Activated gamma-delta T cell treated with Interleukin-2 at 50 U/mL for 16 hours (primary cell): ENCODE results near the gene COL18A1.
"Not testable (repeated sequence)": the region's sequence is repeated elsewhere in the genome, so short reads cannot be mapped to it uniquely, and the experiment has no call there.

Source experiments
- DNase-seq: peaks from one replicate; pipeline ENCODE4 v3.0.0-alpha.2; 2020

COL18A1 gene

DNA sequence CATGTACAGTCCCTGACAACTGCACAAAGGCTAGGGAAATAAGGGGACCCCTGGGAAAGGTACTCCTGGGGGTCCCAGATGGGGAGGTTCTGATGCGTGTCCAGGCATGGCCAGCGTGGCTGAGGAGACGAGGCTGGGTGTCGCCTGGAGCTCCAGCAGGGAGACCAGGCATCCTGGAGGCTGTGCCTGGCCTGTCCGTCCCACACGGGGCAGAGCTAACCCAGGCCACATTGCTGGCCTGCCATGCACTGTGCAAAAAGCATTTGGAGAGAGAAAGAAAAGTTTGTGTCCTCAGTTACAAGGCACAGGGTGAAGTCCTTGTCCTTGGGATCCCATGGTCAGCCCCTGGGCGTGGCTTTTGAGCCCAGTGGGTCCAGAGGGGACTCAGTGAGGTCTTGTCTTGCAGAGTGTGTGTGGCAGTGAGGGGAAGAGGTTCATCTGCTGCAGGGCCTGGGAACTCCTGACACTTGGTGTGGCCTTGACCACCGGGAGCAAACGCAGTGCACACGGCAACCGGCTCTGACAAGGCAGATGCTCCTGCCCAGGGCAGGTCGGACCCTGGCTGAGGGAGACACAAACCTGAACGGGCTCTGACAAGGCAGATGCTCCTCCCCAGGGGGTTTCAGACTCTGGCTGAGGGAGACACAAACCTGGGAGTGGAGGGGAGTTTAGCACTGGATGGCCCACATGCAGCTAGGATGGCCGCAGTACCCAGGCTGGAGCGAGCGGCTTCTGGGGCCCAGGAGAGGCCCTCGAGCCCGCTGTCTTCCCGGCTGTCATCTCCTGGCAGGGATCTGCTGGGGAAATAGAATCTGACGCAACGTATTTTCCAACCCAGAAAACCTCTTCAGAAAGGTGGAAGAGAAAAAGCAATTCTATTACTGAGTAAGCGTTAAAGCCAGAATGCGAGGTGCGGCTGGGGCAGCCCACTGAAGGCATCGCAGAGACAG, 37.3 kb upstream of the COL18A1 start:
- no peak for DNase-seq

DNA sequence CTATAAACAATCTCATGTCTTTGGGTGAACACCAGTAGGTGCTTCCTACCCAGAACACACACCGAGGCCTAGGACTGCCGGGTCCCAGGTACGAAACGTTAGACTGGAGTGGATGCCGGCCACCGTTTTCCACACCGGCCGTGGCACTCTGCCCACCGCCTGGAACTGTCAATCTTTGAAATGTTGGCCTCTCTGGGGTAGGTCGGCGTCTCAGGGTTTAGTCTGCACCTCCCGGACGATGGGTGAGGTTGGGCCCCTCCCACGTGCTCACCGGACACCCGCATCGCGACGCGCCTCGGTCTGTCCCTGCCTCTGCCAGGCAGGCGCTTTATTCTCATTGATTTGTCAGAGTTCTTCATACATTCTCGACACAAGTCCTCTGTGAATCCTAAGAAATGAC, 35.9 kb upstream of the COL18A1 start:
- DNase-seq = not testable (repeated sequence)

DNA sequence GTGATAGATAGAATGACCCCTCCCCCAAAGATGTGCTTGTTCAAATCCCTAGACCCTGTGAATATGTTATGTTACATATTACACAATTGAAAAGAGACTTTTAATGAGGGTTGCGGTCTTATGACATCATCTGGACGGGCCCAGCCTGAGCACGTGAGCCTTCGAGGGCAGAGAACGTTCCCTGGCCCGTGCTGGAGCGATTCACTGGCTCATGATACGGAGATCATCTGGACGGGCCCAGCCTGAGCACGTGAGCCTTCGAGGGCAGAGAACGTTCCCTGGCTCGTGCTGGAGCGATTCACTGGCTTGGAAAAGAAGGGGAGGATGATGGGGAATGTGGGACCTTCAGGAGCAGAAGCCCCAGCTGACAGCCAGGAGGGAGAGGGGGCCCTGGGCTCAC, 34.4 kb upstream of the COL18A1 start:
- no peak for DNase-seq

DNA sequence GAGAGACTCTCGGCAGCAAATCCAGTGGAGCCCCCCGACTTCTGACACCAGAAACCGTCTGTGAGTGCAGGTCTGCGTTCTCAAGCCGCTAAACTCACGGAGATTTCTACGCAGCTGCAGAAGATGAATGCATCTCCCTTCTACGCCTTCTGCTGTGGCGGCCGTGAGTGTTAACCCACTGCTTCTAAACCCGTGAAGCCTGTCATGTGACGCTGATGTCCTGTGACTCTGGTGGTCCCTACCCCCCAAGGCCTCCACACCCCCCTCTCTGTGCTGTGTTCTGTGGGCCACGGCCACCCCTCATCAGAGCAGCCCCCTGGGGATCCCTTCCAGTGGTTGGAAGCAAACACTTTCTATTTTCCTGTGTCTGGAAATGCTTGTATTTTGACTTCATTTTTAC, 33.9 kb upstream of the COL18A1 start:
- DNase-seq = no peak

DNA sequence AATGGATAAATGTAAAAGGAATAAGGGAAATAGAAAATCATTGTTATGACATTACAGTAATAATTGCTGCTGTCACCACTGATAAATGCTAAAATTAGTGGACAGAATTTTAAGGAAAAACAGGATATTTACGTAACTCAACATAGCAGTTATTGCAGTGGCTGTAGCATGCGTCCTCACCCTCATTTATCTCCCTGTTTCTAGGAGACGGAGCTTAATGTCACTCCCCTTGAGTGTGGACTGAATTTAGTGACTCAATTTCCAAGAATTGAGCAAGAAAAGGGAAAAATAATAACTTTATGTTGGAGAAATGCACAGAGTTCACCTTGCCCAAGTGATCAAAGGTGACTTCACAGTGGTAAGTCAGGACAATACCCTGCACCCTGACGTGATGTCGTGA, 33.3 kb upstream of the COL18A1 start:
- no peak for DNase-seq

DNA sequence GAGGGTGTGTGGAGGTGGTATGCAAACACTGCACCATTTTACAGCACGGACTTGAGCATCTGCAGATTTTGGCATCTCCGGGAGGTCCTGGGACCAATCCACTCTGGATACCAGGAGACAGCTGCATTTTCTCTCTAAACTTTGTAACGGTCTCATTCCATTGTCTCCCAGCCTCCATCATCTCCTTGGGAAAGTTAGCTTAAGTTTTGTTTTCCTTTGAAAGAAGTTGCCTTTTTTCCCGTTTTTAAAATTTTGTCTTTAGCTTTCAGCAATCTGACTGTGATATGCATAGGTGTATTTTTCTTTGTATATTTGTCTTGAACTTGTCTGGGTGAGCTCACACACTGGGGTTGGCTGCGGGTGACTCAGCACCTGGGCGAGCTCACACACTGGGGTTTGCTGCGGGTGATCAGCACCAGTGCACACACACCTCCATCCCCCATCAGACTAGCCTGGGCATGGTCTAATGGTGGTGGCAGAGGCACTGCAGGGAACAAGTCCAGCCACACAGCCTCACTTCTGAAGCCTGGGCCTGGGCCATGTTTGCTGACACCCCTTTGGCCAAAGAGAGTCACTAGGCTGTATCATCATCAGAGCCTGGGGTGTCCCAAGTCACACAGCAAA, 32.1 kb upstream of the COL18A1 start:
- no peak for DNase-seq

DNA sequence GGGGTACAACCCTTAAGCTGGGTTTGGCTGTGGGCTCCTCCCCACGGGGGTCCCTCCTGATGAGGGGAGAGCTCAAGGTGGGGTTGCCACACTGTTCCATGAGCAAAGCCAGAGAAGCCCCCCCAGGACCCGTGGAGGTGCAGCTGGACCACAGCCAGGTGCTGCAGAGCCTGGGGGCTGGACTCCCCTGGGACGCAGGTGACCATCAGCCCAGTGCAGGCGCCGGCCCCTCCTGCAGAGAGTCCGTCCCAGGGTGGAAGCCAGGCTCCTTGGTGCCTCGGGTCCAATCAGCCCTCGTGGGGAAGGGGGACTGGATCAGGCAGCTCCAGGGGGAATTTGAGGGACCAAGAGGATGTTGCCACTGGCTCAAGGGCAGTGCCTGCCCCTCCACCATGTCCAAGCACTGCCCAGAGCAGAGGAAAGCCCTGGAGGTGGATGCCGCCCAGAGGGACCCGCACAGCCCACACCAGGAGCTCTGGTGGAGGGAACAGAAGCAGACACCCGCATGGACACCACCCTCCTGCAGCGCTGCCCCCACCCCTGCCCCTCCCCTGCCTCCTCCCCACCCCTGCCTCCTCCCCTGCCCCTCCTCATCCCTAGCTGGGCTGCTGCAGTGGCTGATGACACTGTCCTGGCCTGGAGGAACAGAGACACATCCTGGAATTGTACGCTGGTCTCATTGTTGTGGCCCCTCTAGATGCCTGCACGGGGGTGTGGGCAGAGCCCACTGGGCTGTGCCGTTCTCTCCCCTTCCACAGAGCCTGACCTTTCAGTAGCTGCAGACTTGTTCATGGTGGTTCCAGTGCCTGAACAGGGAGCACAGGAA, 30.8 kb upstream of the COL18A1 start:
- no peak for DNase-seq

DNA sequence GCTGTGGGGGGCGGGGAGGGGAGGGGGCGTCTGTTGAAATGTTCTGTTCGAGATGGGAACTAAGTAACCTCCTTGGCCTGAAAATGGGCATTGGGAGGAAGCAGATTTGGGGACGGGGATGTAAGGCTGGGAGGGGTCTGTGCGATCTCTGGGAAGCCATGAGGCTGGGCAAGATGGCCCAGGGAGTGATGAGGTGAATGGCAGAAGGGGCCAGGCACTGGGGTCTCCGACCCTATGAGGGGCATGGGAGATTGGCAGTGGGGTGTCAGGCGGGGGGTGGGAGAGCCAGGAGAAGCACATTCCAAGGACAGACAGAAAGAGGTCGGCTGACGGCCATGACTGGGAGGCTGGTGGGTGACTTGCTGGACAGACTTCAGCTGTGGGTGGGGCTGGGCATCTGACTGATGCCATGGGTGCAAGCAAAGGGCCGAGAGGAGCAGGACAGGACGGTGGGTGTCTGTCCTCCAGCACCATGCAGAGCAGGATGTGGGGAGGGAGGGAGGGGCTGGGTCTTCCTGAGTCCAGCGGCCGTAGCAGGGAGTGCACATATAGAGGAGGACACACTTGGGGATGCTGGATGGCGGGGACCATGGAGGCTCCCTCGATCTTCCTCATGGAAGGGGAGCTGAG, 30.0 kb upstream of the COL18A1 start:
- DNase-seq = no peak

DNA sequence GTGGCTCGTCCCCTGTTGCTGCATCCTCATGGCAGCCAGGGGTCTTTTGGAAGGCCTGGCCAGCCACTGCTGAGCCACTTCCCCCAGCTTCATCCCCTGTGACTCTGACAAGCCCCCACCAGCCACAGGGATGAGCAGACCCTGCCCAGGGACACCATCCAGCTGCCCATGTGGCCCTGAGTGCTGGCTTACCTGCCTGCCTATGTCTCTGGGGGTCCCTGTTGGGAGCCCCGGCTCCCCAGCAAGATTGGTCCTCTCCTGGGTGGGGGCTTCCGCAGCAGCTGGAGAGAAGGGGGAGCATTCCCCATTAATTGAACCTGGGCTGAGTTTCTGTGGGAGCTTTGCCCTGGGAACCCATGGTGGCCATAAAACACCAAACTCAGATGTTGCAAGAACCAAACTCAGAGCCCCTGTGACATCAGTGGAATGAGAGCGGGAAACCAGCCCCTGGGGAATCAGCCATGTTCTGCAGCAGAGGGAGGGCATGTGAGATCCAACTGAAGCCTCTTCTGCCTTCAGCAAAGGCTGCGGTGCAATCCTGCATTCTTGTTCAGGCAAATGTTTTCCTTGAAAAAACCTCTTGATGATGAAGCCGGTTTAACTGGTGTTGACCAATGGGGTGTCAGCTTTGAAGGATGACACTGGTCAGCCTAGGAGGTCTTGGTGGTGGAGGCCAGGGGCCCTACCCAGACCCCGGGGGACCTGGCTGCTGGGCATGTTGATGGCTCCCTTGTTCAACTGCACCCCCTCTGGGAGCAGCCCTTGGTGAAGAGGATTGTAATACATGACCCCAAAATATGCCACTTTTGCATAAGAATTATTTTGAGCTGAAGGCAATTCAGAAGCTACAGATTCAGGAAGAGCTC, 28.3 kb upstream of the COL18A1 start:
- DNase-seq = no peak

DNA sequence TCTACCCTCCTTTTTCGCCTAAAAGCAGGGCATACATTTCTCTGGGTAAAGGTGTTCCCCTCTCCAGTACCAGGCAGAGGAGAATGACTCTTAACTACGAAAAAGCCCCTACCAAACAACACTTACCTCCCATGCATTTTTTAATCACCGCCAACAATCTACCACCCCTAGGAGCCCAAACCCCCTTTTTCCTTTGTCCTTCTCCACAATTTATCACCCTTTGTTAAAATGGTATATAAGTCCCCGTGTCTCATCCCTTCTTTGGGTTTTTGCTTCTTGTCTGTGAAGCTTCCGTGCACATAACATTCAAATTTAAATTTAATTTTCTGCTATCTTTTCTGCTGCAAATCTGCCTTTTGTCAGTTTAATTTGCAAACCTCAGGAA, 27.6 kb upstream of the COL18A1 start:
- no peak for DNase-seq

DNA sequence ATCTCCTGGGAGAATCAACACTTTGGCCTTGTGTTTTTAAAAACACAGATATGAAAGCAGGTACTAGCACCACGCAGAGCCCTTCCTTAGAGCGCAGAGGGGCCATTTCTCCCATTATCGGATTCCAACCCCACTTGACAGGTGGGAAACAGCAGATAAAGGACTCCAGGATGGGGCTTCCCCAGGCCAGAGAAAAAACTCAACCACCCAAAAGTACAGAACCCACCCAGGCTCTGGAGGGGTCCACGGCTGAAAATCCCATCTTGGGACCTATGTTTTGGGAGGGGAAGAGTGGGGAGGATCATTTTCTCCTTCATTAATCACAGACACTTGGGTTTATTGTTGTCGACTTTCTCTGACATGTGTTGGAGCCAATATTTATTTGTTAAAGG, 27.1 kb upstream of the COL18A1 start:
- no peak for DNase-seq

DNA sequence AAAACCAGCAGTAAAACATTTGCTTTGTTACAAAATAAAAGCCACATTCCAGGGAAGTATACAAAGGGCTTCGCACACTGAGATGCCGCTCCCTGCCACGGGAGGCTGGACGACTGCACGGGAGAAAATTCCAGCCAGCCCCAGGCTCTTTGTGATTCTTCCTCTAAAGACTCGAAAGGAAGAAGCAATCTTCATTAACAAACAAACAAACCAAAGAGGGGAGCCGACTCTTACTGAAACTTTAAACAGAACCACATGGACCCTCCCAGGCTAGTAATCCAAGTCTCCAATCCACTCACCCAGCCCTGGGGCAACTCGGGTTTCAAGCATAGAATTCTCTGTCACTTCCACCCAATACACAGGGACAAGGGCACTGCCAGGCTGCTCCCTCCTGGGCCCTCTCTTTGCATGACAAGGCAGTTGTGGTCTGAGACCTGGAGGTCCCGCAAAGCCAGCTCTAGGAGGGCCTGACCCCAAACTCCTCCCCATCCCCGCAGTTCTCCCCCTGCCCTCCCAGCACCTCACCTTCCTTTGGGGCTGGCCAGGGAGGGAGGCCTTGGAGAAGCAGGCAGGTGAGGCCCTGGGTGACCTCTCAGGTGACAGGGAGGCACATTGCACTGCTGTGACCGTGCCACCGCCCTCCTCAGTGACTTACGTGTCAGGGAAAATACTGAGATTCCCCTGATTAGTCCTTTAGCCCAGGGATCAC, 26.6 kb upstream of the COL18A1 start:
- no peak for DNase-seq

DNA sequence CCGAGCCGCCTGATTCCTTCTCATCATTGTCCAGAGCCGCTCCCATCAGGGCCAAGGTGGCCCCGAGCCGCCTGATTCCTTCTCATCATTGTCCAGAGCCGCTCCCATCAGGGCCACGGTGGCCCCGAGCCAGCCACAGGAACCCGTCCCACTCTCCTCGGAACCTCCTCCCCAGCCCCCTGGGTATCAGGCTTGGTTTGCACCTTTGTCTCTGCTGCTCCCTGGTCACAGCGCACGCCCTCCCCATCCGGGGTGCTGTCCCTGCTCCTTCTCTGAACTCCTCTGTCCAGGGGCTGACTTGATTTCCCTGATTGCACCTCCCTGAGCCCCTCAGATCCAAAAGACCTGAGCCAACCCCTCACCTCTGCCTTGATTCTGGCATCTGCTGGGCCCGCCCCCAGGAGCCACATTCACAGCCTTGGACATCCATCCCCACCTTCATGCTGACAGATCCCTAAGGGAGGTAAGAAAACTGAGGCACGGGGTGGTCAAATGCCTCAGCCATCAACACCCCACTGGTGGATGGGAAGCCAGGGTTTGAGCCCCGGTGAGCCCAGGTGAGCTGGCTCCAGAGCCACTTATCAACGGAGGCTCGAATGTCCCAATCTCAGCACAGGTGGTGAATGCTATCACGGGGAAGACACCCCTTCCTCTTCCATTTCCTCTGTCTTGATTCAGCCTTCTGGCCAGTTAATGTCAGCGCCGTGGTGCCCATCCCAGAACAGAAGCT, 25.6 kb upstream of the COL18A1 start:
- no peak for DNase-seq

DNA sequence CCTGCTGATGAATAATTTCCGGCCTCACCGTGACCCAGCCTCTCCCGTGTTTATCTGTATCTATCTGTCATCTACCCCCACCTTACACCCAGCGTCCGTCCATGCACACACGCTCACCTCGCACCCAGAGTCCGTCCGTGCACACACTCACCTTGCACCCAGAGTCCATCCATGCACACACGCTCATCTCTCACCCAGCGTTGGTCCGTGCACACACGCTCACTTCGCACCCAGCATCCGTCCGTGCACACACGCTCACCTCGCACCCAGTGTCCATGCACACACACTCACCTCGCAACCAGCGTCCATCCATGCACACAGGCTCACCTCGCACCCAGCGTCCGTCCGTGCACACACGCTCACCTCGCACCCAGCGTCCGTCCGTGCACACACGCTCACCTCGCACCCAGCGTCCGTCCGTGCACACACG, 25.0 kb upstream of the COL18A1 start:
- DNase-seq = no peak

DNA sequence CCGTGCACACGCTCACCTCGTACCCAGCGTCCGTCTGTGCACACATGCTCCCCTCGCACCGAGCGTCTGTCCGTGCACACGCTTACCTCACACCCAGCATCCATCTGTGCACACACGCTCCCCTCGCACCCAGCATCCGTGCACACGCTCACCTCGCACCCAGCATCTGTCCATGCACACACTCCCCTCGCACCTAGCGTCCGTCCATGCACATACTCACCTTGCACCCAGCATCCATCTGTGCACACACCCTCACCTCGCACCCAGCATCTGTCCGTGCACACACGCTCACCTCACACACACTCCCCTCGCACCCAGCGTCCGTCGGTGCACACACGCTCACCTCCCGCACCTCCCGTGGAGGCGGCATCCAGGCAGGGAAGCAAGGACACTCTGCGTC, 24.4 kb upstream of the COL18A1 start:
- DNase-seq = no peak

DNA sequence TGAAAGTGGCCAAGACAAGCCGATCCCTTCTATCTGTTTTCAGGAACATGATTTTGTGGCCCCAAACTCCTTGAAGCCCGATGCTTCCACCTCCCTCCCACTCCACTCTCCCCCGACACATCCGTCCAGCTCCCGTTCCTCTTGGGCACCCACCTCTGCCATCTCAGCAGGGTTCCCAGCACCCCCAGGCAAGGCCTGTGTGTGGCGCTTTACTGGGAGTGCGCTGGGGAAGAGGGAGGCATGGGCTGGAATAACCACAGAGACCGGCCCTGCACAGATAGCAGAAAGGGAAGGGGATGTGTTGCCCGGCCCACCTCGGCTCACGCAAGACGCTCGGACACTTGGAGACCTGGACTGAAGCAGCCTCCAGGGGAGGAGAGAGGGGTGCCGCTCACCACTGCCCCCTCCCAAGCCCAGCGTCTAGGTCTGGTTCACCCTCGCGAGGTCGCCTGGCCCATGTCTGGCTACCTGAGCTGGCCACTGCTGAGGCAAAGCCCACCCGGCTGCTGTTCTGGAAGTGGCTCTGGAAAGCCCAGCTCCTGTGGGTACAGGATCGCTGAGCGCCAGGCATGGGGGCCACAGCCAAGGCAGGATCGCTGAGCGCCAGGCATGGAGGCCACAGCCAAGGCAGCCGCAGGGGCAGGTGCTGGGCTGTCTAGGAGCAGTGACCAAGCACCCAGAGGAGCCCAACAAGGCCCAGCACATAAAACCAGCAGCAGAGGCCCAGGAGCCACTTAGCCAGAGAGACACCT, 23.8 kb upstream of the COL18A1 start:
- no peak for DNase-seq

DNA sequence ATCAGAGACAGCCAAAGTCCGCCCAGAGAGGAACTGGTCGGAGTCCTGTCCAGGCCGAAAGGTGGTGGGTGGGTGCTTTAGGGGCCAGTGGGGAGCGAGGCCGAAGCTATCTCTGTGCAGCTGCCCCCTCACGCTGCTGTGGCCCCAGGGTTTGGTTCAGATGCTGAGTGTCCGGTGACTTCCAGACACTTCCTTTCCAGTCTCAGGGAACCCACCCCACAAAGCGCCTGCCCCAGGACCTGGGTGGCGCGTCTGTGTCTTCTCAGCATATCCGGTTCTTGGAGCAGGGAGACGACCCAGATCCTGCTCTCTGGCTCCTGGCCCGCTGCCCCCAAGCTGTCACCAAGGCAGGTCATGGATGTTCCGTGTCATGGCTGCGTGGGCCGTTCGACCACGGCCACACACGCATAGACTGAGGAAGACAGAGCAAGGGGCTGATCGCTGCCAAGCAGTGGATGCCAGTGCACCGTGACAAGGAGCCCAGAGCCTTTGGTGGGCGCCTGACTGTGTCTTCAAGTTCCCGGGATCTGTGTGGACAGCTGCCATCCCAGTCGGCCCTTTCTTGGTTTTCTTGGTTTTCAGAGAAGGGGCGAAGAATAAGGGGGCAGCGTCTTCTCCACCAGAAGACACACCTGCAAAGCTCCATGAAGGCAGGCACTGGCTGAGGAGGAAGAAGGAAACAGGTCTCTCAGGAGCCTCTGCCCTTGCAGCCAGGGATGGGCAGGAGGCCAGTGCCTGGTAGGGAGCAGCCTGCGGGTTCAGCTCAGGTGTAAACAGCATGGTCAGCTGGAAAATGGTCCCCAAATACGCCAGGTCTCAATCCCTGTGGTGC, 22.9 kb upstream of the COL18A1 start:
- DNase-seq = no peak

DNA sequence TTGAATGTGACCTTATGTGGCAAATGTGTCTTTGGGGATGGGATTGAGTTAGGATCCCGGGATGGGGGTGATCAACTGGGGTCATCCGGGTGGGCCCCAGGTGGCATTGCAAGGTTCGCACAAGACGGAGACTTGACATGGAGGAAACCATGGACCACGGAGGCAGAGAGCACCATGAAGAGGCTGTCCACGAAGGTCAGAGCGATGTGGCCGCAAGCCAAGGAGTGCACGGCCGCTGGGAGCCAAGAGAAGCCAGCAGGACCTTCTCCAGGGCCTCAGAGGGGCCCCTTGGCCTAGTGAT, 22.3 kb upstream of the COL18A1 start:
- no peak for DNase-seq

DNA sequence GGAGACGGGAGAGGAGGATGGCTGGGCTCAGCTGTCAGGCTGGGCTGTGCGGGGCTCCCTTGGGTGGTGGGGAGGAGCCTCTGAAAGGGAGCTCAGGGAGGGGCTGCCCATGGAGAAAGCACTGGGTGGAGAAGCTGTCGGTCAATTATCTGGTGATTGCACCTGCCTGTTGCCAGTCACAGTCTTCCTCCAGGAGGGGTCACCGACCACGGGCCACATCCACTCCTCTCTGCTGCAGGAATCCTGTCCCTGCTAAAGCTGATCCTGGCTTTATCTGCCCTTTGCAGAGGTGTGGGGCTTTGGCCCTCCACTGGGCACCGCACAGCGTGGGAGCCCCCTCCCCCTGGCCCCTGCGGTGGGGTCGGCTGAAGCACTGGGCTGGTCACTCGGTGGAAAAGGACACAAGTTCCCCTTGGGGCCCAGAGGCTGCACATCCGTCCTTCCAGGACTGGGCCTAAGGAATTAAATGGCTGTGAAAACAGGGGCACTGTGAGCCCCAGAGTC, 21.8 kb upstream of the COL18A1 start:
- no peak for DNase-seq
